Eye (tissue), 1 donor: Measurements from ENCODE around the gene SARDH.

Experiments
- DNase-seq: peaks from one replicate; pipeline ENCODE4 v3.0.0-alpha.2; 2015

The SARDH gene

GRCh38 chr9:133737774-133738639 lies at the start of gene SARDH:
Gene SARDH, minus strand, starts transcription at chr9:133738352. Its CDS starts 4,179 bp downstream, at chr9:133734173.
- DNase-seq, result peak; percentile 83

- no peak for DNase-seq
Observed at GRCh38 chr9:133787754-133788025, 49.5 kb upstream of the SARDH start.

GRCh38 chr9:133786907-133787753 lies 49.0 kb upstream of the SARDH start:
- DNase-seq, result no peak

- DNase-seq, result no peak
Observed at GRCh38 chr9:133786371-133786753, 48.2 kb upstream of the SARDH start.

- no peak for DNase-seq
Observed at GRCh38 chr9:133785753-133786370, 47.7 kb upstream of the SARDH start.

- DNase-seq, result no peak
Observed at GRCh38 chr9:133784731-133785561, 46.8 kb upstream of the SARDH start.

- no peak for DNase-seq
Observed at GRCh38 chr9:133783331-133783731, 45.2 kb upstream of the SARDH start.

GRCh38 chr9:133782157-133783130 lies 44.3 kb upstream of the SARDH start:
- peak; percentile 89 for DNase-seq

GRCh38 chr9:133781828-133782135 lies 43.6 kb upstream of the SARDH start:
- DNase-seq, result no peak

GRCh38 chr9:133780962-133781827 lies 43.0 kb upstream of the SARDH start:
- DNase-seq, result no peak

- no peak for DNase-seq
Observed at GRCh38 chr9:133780404-133780945, 42.3 kb upstream of the SARDH start.

GRCh38 chr9:133779516-133780403 lies 41.6 kb upstream of the SARDH start:
- DNase-seq, result no peak

- no peak for DNase-seq
Observed at GRCh38 chr9:133779081-133779480, 40.9 kb upstream of the SARDH start.

GRCh38 chr9:133778336-133779013 lies 40.3 kb upstream of the SARDH start:
- DNase-seq, result no peak

- no peak for DNase-seq
Observed at GRCh38 chr9:133777871-133778270, 39.7 kb upstream of the SARDH start.

GRCh38 chr9:133777068-133777791 lies 39.1 kb upstream of the SARDH start:
- no peak for DNase-seq

GRCh38 chr9:133775951-133776905 lies 38.1 kb upstream of the SARDH start:
- DNase-seq, result no peak
